Measurements from ENCODE around the gene KLHL22. TPM values are rescaled to one million over a fixed set of nuclear protein-coding genes. Genes with fewer than 3 reads are reported as not detected.
A peak's percentile ranks its signal among the peaks of the same experiment; 100 is the strongest.
"Not testable (repeated sequence)": the region's sequence is repeated elsewhere in the genome, so short reads cannot be mapped to it uniquely, and the experiment has no call there.

The KLHL22 gene
- total RNA-seq, 2 donors from 2014 or later: 18.0 to 20.2 TPM

DNA sequence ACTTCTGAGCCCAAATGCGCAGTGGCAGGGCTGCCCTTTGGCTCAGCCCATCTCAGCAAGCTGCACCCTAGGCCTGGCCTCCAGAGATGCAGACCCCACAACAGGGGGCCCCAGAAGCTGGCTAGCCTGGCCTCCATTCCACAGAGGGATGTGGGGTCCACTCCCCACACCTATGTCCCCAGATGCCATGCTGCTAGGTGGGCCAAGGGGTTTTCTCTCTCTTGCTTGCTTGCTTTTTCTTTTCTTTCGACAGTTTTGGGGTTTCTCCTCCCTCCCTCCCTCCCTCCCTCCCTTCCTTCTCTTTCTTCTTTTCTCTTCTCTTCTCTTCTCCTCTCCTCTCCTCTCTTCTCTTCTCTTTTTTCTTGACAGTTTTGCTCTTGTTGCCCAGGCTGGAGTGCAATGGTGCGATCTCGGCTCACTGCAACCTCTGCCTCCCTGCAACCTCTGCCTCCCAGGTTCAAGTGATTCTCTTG lies 67.6 kb downstream of the KLHL22 start:
- H3K27ac Mint-ChIP-seq: no peak overlapping the region
- H3K36me3 Mint-ChIP-seq: no peaks in the 10 kb centered on the region
- DNase-seq (ENCODE audit: low spot score in 2 of 2) (peak in 1 of 2 donors; percentile 2), ATAC-seq (no peak)
- H3K9me3 Mint-ChIP-seq: no peaks in the 10 kb centered on the region

GRCh38 chr22:20427104-20427944 lies 68.3 kb downstream of the KLHL22 start:
- no peaks in the 10 kb centered on the region for H3K36me3 Mint-ChIP-seq
- H3K9me3 Mint-ChIP-seq: no peaks in the 10 kb centered on the region
- DNase-seq (ENCODE audit: low spot score in 2 of 2): peak in 1 of 2 donors; percentile 4

GRCh38 chr22:20426259-20426615 lies 69.4 kb downstream of the KLHL22 start:
- H3K36me3 Mint-ChIP-seq: no peaks in the 10 kb centered on the region
- ATAC-seq: no peak
- no peak overlapping the region for H3K27ac Mint-ChIP-seq
- no peaks in the 10 kb centered on the region for H3K9me3 Mint-ChIP-seq
- no peak for DNase-seq (ENCODE audit: low spot score in 2 of 2)

More at GRCh38 chr22:20427104-20427944, 68.3 kb downstream of the KLHL22 start:
- no peak overlapping the region for H3K27ac Mint-ChIP-seq
- ATAC-seq: no peak

DNA sequence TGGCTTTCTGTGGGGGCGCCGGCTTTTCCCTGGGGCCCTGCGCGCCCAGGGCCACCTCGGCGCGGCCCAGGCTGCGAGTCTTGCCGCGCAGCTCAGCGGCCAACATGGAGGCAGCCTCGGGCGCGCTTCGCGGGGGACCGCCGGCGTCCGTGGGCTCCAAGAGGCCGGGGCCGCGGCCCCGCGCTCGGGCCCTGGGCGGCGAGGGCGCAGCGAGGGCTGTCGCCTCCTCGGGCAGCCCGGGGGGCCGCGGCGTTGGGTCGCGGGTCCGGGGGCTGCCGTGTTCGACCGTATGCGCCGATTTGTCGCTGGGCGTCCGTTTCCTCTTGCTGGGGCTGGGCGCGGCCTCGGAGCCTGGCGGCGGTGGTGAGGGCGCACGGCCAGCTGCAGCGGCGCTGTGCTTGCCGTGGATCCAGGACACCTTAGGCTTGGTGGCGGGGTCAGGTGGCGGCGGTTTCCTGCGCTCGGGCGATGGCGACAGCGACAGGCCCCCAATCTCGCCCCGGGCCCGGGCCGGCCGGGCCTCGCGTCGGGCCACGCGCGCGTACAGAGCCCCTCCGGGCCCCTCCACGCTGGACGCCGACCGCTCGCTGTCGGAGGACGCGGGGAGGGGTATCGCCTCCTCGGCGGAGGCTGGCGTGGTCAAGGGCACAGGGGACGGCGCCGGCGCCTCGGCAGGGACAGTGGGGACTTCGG lies 69.9 kb downstream of the KLHL22 start:
- DNase-seq (ENCODE audit: low spot score in 2 of 2) (peak in 1 of 2 donors; percentile 19), ATAC-seq (no peak)
- no peak overlapping the region for H3K27ac Mint-ChIP-seq
- no peaks in the 10 kb centered on the region for H3K36me3 Mint-ChIP-seq
- no peaks in the 10 kb centered on the region for H3K9me3 Mint-ChIP-seq

- no peaks in the 10 kb centered on the region for H3K9me3 Mint-ChIP-seq
- H3K27ac Mint-ChIP-seq: no peak overlapping the region
- DNase-seq (ENCODE audit: low spot score in 2 of 2): peak in 1 of 2 donors; percentile 7
- no peaks in the 10 kb centered on the region for H3K36me3 Mint-ChIP-seq
- ATAC-seq: no peak
These were observed 70.5 kb downstream of the KLHL22 start for GRCh38 chr22:20424932-20425565.

- Mint-ChIP-seq H3K27ac (no peak overlapping the region), H3K9me3 (no peaks in the 10 kb centered on the region), H3K36me3 (no peaks in the 10 kb centered on the region)
- DNase-seq (ENCODE audit: low spot score in 2 of 2): no peak
- no peak for ATAC-seq
These were observed 71.0 kb downstream of the KLHL22 start for GRCh38 chr22:20424568-20424931.

- no peak for DNase-seq (ENCODE audit: low spot score in 2 of 2)
These were observed 71.6 kb downstream of the KLHL22 start for GRCh38 chr22:20423906-20424551.

GRCh38 chr22:20423008-20423905 lies 72.3 kb downstream of the KLHL22 start:
- no peaks in the 10 kb centered on the region for H3K9me3 Mint-ChIP-seq
- DNase-seq (ENCODE audit: low spot score in 2 of 2) (no peak), ATAC-seq (no peak)
- H3K36me3 Mint-ChIP-seq: no peaks in the 10 kb centered on the region
- no peak overlapping the region for H3K27ac Mint-ChIP-seq

More at GRCh38 chr22:20423906-20424551, 71.6 kb downstream of the KLHL22 start:
- H3K27ac Mint-ChIP-seq: no peak overlapping the region
- H3K36me3 Mint-ChIP-seq: no peaks in the 10 kb centered on the region
- ATAC-seq: no peak
- no peaks in the 10 kb centered on the region for H3K9me3 Mint-ChIP-seq

GRCh38 chr22:20422271-20423007 lies 73.2 kb downstream of the KLHL22 start:
- DNase-seq (ENCODE audit: low spot score in 2 of 2) (no peak), ATAC-seq (peak; percentile 9 to 28)
- no peaks in the 10 kb centered on the region for H3K36me3 Mint-ChIP-seq
- no peak overlapping the region for H3K27ac Mint-ChIP-seq
- no peaks in the 10 kb centered on the region for H3K9me3 Mint-ChIP-seq

GRCh38 chr22:20421507-20421874 lies 74.1 kb downstream of the KLHL22 start:
- Mint-ChIP-seq H3K9me3 (no peaks in the 10 kb centered on the region), H3K27ac (no peak overlapping the region), H3K36me3 (no peaks in the 10 kb centered on the region)
- no peak for ATAC-seq
- no peak for DNase-seq (ENCODE audit: low spot score in 2 of 2)

- Mint-ChIP-seq H3K9me3 (no peaks in the 10 kb centered on the region), H3K36me3 (no peaks in the 10 kb centered on the region), H3K27ac (no peak overlapping the region)
- DNase-seq (ENCODE audit: low spot score in 2 of 2) (no peak), ATAC-seq (no peak)
These were observed 75.3 kb downstream of the KLHL22 start for GRCh38 chr22:20420157-20420842.

GRCh38 chr22:20419664-20419951 lies 76.0 kb downstream of the KLHL22 start:
- no peak for ATAC-seq
- DNase-seq (ENCODE audit: low spot score in 2 of 2): no peak
- Mint-ChIP-seq H3K36me3 (no peaks in the 10 kb centered on the region), H3K27ac (no peak overlapping the region), H3K9me3 (no peaks in the 10 kb centered on the region)

GRCh38 chr22:20418211-20418788 lies 77.3 kb downstream of the KLHL22 start:
- peak; percentile 69 to 72 for DNase-seq (ENCODE audit: low spot score in 2 of 2)
- ATAC-seq: peak; percentile 77 to 80
- Mint-ChIP-seq H3K36me3 (no peaks in the 10 kb centered on the region), H3K9me3 (no peaks in the 10 kb centered on the region), H3K27ac (no peak overlapping the region)

DNA sequence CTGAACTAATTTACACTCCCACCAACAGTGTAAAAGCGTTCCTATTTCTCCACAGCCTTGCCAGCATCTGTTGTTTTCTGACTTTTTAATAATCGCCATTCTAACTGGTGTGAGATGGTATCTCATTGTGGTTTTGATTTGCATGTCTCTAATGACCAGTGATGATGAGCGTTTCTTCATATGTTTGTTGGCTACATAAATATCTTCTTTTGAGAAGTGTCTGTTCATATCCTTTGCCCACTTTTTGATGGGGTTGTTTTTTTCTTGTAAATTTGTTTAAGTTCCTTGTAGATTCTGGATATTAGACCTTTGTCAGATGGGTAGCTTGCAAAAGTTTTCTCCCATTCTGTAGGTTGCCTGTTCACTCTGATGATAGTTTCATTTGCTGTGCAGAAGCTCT lies 79.9 kb downstream of the KLHL22 start:
- not testable (repeated sequence) for H3K9me3 Mint-ChIP-seq; H3K27ac Mint-ChIP-seq; H3K36me3 Mint-ChIP-seq; ATAC-seq; DNase-seq (ENCODE audit: low spot score in 2 of 2)

- H3K36me3 Mint-ChIP-seq; DNase-seq (ENCODE audit: low spot score in 2 of 2); H3K27ac Mint-ChIP-seq; ATAC-seq; H3K9me3 Mint-ChIP-seq: not testable (repeated sequence)
These were observed 80.4 kb downstream of the KLHL22 start for GRCh38 chr22:20415241-20415640.
